Nephron progenitor cell (in vitro differentiated cells): ENCODE measurements around the gene BFAR.
"Not testable (repeated sequence)": the region's sequence is repeated elsewhere in the genome, so short reads cannot be mapped to it uniquely, and the experiment has no call there.

ENCODE experiments used
- DNase-seq: peaks from one replicate; pipeline ENCODE4 v3.0.0; 2021
- H3K27ac Mint-ChIP-seq: 2 replicates; pipeline ENCODE4 v1.8.0; 2021; ENCODE audit warnings: mild to moderate bottlenecking, moderate library complexity, mixed read lengths
- H3K27me3 Mint-ChIP-seq: 2 replicates; pipeline ENCODE4 v1.8.0; 2021; ENCODE audit warnings: mild to moderate bottlenecking, low read depth, mixed read lengths; ENCODE audit not compliant: poor library complexity
- H3K36me3 Mint-ChIP-seq: 2 replicates; pipeline ENCODE4 v1.8.0; 2021; ENCODE audit warnings: low read depth, mixed read lengths
- H3K4me1 Mint-ChIP-seq: 2 replicates; pipeline ENCODE4 v1.8.0; 2021; ENCODE audit warnings: mixed read lengths
- H3K4me3 Mint-ChIP-seq: 2 replicates; pipeline ENCODE4 v1.8.0; 2021; ENCODE audit warnings: mild to moderate bottlenecking, moderate library complexity, mixed read lengths
- H3K9me3 Mint-ChIP-seq: 2 replicates; pipeline ENCODE4 v1.8.0; 2021; ENCODE audit warnings: mild to moderate bottlenecking, moderate library complexity, mixed read lengths
- TF ChIP-seq, protein P1 (sequence below): fragments of 200-600 bp; sonication (generic); IDR thresholded peaks from 2 replicates; pipeline ENCODE4 v1.5.0; 2021; ENCODE audit warnings: antibody characterized with exemption

Gene BFAR

DNA sequence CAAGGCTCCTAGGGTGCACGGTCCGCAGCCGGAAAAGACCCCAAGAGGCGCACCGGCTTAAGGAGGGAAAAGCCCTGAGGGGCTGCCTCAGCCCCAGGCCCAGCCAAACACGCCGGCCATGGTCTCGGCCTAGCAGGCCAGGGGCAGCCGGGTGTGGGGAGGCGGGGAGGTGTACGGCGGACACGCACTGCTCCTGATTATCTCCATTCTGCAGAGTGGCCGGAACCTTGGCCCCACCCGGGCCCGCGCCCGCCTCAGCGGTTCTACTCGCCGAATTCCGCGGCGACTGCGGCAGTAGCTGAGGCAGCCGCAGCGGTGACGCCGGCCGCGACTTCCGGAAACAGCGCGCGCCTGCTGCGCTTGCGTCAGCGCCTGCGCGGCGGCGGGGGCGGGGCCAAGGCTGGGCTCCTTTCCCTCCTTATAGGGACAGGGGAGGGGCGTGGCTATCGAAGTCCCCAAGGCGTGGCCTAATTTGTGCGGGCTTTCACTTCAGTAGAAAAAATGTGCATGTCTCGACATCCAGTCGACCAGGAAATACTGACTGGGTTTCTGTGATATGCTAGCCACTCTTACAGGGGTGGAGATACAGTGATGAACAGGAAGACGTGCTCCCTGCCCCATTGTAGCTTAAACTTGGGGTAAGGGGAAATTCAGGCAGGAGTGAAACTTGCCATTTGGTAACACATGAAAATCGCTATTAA lies 2.7 kb upstream of the BFAR start, which contains the start of gene PARN:
PARN (minus strand) TSS at position 342 of the 701 bp plus-strand sequence; CDS start at position 207, 135 bp downstream.
- H3K27me3 Mint-ChIP-seq: no peaks in the 10 kb centered on the region
- H3K27ac Mint-ChIP-seq: peak within 1 kb of the TSS; percentile 98
- TF ChIP-seq, protein P1, sequence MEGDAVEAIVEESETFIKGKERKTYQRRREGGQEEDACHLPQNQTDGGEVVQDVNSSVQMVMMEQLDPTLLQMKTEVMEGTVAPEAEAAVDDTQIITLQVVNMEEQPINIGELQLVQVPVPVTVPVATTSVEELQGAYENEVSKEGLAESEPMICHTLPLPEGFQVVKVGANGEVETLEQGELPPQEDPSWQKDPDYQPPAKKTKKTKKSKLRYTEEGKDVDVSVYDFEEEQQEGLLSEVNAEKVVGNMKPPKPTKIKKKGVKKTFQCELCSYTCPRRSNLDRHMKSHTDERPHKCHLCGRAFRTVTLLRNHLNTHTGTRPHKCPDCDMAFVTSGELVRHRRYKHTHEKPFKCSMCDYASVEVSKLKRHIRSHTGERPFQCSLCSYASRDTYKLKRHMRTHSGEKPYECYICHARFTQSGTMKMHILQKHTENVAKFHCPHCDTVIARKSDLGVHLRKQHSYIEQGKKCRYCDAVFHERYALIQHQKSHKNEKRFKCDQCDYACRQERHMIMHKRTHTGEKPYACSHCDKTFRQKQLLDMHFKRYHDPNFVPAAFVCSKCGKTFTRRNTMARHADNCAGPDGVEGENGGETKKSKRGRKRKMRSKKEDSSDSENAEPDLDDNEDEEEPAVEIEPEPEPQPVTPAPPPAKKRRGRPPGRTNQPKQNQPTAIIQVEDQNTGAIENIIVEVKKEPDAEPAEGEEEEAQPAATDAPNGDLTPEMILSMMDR: no peak
- H3K4me3 Mint-ChIP-seq: peak within 1 kb of the TSS; percentile 98
- H3K4me1 Mint-ChIP-seq: peaks cover 34% of the 10 kb centered on the region
- DNase-seq: peak; percentile 99
- peaks cover 4% of the 10 kb centered on the region for H3K9me3 Mint-ChIP-seq
- peaks cover 34% of the 10 kb centered on the region for H3K36me3 Mint-ChIP-seq

DNA sequence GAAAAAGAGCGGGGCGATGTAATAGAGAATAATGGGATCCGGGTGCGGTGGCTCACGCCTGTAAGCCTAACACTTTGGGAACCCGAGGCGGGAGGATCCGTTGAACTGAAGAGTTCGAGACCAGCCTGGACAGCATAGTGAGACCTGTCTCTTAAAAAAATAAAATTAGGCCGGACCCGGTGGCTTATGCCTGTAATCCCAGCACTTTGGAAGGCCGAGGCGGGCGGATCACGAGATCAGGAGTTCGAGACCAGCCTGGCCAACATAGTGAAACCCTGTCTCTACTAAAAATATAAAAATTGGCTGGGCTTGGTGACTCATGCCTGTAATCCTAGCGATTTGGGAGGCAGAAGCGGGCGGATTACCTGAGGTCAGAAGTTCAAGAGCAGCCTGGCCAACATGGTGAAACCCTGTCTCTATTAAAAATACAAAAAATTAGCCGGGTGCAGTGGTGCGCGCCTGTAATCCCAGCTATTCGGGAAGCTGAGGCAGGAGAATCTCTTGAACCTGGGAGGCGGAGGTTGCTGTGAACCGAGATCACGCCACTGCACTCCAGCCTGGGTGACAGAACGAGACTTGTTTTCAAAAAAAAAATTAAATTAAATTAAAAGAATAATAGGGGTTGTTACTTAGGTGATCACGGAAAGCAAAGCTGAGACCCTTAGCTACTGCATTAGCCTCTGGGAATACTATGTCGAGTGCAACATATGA lies 2.0 kb upstream of the BFAR start:
- not testable (repeated sequence) for H3K9me3 Mint-ChIP-seq, DNase-seq, H3K27me3 Mint-ChIP-seq
- H3K36me3 Mint-ChIP-seq: peaks cover 28% of the 10 kb centered on the region
- peaks cover 41% of the 10 kb centered on the region for H3K4me1 Mint-ChIP-seq
- H3K27ac Mint-ChIP-seq: peak overlapping the region; percentile 96
- peak overlapping the region; percentile 99 for H3K4me3 Mint-ChIP-seq

DNA sequence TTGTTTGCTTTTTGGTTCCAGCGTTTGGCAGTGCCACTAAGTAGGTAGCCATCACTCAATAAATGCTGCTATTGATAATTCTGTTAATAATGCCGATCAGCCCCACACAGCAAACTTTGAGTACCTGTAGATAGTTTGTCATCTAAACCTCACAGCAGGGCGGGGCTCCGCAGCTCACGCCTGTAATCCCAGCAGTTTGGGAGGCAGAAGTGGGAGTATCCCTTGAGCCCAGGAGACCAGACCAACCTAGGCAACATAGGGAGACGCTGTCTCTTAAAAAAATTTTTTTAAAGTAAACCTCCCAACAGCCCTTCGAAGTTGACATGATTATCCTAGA lies 1.6 kb downstream of the BFAR start:
- TF ChIP-seq, protein P1: no peak
- no peak for DNase-seq
- Mint-ChIP-seq H3K4me1 (peaks cover 47% of the 10 kb centered on the region), H3K9me3 (peaks cover 4% of the 10 kb centered on the region), H3K36me3 (peaks cover 9% of the 10 kb centered on the region), H3K27ac (no peak overlapping the region), H3K4me3 (peak overlapping the region; percentile 99), H3K27me3 (no peaks in the 10 kb centered on the region)

DNA sequence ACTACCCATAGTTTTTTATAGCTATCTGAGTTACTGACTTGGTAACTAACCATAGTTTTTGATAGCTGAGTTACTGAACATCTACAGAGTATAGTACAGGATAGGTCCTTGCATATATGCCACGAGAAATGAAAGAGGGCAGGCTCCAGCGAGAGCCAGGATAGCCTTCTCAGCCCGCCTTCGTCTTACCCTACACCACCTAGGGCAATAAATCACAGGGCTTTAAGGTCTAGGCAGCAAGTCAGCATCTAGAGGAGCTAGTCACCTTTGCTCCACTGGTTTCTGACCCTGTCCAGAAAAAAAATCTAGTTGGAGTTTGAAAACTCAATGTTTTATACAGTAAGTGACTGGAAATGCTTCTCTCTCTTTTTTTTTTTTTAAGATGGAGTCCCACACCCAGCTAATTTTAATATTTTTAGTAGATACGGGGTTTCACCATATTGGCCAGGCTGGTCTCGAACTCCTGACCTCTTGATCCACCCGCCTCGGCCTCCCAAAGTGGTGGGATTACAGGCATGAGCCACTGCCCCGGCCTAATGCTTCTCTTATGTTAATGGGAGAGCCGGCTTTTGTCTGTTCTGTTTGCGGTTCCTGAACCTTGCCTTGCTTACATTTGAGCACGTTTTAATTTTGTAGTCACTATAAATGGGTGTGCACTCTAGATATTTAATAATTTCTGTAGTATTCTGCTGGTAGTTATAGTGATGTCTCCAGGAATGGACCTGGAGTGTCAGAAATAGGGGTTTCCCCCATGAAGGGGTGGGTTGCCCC lies 2.8 kb downstream of the BFAR start:
- H3K9me3 Mint-ChIP-seq: no peaks in the 10 kb centered on the region
- H3K27me3 Mint-ChIP-seq: no peaks in the 10 kb centered on the region
- TF ChIP-seq, protein P1: no peak
- no peak for DNase-seq
- peaks cover 11% of the 10 kb centered on the region for H3K36me3 Mint-ChIP-seq
- H3K4me1 Mint-ChIP-seq: peaks cover 40% of the 10 kb centered on the region
- peak overlapping the region; percentile 24 for H3K4me3 Mint-ChIP-seq
- no peak overlapping the region for H3K27ac Mint-ChIP-seq

DNA sequence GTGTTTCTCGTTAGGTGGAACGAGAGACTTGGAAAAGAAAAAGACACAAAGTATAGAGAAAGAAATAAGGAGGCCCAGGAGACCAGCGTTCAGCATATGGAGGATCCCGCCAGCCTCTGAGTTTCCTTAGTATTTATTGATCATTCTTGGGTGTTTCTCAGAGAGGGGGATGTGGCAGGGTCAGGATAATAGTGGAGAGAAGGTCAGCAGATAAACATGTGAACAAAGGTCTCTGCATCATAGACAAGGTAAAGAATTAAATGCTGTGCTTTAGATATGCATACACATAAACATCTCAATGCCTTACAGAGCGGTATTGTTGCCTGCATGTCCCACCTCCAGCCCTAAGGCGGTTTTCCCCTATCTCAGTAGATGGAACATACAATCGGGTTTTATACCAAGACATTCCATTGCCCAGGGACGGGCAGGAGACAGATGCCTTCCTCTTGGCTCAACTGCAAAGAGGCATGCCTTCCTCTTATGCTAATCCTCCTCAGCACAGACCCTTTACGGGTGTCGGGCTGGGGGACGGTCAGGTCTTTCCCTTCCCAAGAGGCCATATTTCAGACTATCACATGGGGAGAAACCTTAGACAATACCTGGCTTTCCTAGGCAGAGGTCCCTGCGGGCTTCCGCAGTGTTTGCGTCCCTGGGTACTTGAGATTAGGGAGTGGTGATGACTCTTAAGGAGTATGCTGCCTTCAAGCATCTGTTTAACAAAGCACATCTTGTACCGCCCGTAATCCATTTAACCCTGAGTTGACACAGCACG lies 3.6 kb downstream of the BFAR start:
- Mint-ChIP-seq H3K4me3 (peak overlapping the region; percentile 24), H3K36me3 (peaks cover 16% of the 10 kb centered on the region), H3K4me1 (peaks cover 40% of the 10 kb centered on the region)
- H3K27ac Mint-ChIP-seq, H3K9me3 Mint-ChIP-seq, H3K27me3 Mint-ChIP-seq, DNase-seq: not testable (repeated sequence)

DNA sequence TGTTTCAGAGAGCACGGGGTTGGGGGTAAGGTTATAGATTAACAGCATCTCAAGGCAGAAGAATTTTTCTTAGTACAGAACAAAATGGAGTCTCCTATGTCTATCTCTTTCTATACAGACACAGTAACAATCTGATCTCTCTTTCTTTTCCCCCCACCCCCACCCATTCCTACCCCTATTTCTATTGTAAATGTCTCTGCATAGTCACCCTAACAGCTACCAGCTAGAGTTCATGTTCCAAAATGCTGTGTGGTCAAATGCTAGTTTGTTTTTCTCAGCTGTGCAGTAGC lies 4.1 kb downstream of the BFAR start:
- H3K4me3 Mint-ChIP-seq, H3K9me3 Mint-ChIP-seq, DNase-seq, H3K27ac Mint-ChIP-seq, H3K27me3 Mint-ChIP-seq: not testable (repeated sequence)
- Mint-ChIP-seq H3K36me3 (peaks cover 16% of the 10 kb centered on the region), H3K4me1 (peaks cover 40% of the 10 kb centered on the region)

DNA sequence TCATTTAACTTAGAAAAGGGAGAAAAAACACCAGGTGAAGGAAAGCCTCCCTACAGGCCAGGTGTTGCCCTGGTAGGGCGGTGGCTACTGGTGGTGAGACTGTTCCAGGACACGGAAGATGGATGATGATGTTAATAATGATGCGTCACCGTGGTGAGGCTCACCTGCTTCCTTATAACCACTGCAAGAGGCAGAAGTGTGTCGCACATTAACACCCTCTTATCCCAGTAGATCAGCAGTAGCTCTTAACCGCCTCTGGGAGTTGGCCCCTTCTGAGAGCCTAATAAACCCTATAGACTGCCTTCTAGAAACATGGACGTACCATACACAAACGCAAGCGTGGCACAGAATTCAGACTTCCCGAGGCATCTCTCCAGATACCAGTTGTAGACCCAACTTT lies 7.8 kb downstream of the BFAR start:
- no peaks in the 10 kb centered on the region for H3K27me3 Mint-ChIP-seq
- TF ChIP-seq, protein P1: no peak
- DNase-seq: no peak
- H3K9me3 Mint-ChIP-seq: no peaks in the 10 kb centered on the region
- H3K4me1 Mint-ChIP-seq: peaks cover 17% of the 10 kb centered on the region
- H3K4me3 Mint-ChIP-seq: no peak overlapping the region
- peaks cover 30% of the 10 kb centered on the region for H3K36me3 Mint-ChIP-seq
- peak overlapping the region; percentile 10 for H3K27ac Mint-ChIP-seq
